K562 (cell line): ENCODE measurements around the gene SNX17. TPM values are rescaled to one million over a fixed set of nuclear protein-coding genes. Genes with fewer than 3 reads are reported as not detected.
A peak's percentile ranks its signal among the peaks of the same experiment; 100 is the strongest.

Source experiments
- ATAC-seq: fragments of 200-7000 bp; cut with Tn5 transposase; 3 replicates; pipeline ENCODE4 v1.9.1; 2020; ENCODE audit warnings: moderate library complexity
- BruUV-seq: library from RNA; stranded (reverse); fragments of 400-500 nt; replicated peaks from 2 replicates; lab custom pipeline; 2021; lab: Mats Ljungman, UMichigan
- CTCF ChIA-PET: fragments of 300-600 bp; formaldehyde crosslinking; extraction: SDS; loops from one replicate; lab custom pipeline; 2021; ENCODE audit warnings: low intra/inter-chr PET ratio; lab: Yijun Ruan, JAX
- POLR2A ChIA-PET: fragments of 300-600, 350-650 bp; sonication (Branson Sonifier 250); formaldehyde crosslinking; extraction: SDS; loops from one replicate; lab custom pipeline; 2021; ENCODE audit warnings: antibody characterized with exemption, inconsistent platforms; lab: Yijun Ruan, JAX
- DNase-seq, 4 experiments: peaks; one replicate each; pipeline versions ENCODE4 v3.0.0 to v3.0.0-alpha.2; 2011 to 2018; ENCODE audit warnings: low spot score in 3 of 4, mixed read lengths in 3 of 4; ENCODE audit errors: extremely low read depth in 1 of 4
- FAIRE-seq: peaks from 2 replicates; lab custom pipeline; 2011; peaks lifted over from hg19 to GRCh38; lab: Jason Lieb, UNC
- H2AFZ ChIP-seq: 2 replicates; pipeline ENCODE4 v1.6.0; 2011; ENCODE audit warnings: low read depth, low read length, control low read depth, inconsistent platforms
- H3K27ac ChIP-seq: fragments of 200-600 bp; 3 replicates; pipeline ENCODE4 v1.8.0; 2011; ENCODE audit warnings: low read depth, mild to moderate bottlenecking, control low read depth, inconsistent platforms, low read length, moderate library complexity, mixed read lengths; ENCODE audit errors: extremely low read depth
- H3K27me3 ChIP-seq, 2 experiments: fragments of 300-600 bp in 1 of 2; 2 replicates in 1 of 2; 3 replicates in 1 of 2; pipeline versions ENCODE4 v1.6.0 to v1.8.0; 2011; ENCODE audit warnings: inconsistent platforms in 2 of 2, low read length in 2 of 2, mild to moderate bottlenecking in 1 of 2, mixed read lengths in 1 of 2, moderate library complexity in 1 of 2; ENCODE audit not compliant: control insufficient read depth in 2 of 2, insufficient read depth in 2 of 2
- H3K36me3 ChIP-seq: fragments of 300-600 bp; 3 replicates; pipeline ENCODE4 v1.8.0; 2011; ENCODE audit warnings: mild to moderate bottlenecking, low read length, inconsistent platforms; ENCODE audit not compliant: control insufficient read depth, insufficient read depth
- H3K4me1 ChIP-seq, 2 experiments: fragments of 200-600 bp in 1 of 2; replicated peaks in 1 of 2; 2 replicates in 1 of 2; 3 replicates in 1 of 2; pipeline versions ENCODE4 v1.5.1 to v1.8.0; 2011; ENCODE audit warnings: inconsistent platforms in 2 of 2, low read length in 2 of 2, mild to moderate bottlenecking in 1 of 2, mixed read lengths in 1 of 2, moderate library complexity in 1 of 2; ENCODE audit not compliant: control insufficient read depth in 2 of 2, insufficient read depth in 2 of 2
- H3K4me2 ChIP-seq: 2 replicates; pipeline ENCODE4 v1.6.1; 2011; ENCODE audit warnings: low read length, control low read depth, inconsistent platforms, mixed read lengths; ENCODE audit not compliant: insufficient read depth
- H3K4me3 ChIP-seq: fragments of 200-600 bp; sonication (generic), shearing (Covaris generic); 2 replicates; pipeline ENCODE4 v1.5.1; 2016; ENCODE audit warnings: control low read depth, inconsistent platforms
- H3K79me2 ChIP-seq: fragments of 200-600 bp; 3 replicates; pipeline ENCODE4 v1.8.0; 2011; ENCODE audit warnings: low read length, inconsistent platforms; ENCODE audit not compliant: control insufficient read depth, insufficient read depth
- H3K9ac ChIP-seq, 2 experiments: 2 replicates each; pipeline versions ENCODE4 v1.6.0 to v1.6.1; 2011; ENCODE audit warnings: low read depth in 2 of 2, low read length in 2 of 2, control low read depth in 1 of 2, inconsistent platforms in 1 of 2, mild to moderate bottlenecking in 1 of 2, mixed read lengths in 1 of 2; ENCODE audit not compliant: insufficient read depth in 1 of 2
- H3K9me1 ChIP-seq: one replicate; pipeline ENCODE4 v1.6.0; 2011; ENCODE audit warnings: inconsistent platforms, mild to moderate bottlenecking, low read length, moderate library complexity; ENCODE audit not compliant: control insufficient read depth, insufficient read depth
- H3K9me3 ChIP-seq: replicated peaks from 2 replicates; pipeline ENCODE4 v1.5.1; 2011; ENCODE audit warnings: low read depth, low read length, inconsistent platforms; ENCODE audit not compliant: control insufficient read depth, insufficient read depth
- H4K20me1 ChIP-seq: replicated peaks from 2 replicates; pipeline ENCODE4 v1.6.1; 2011; ENCODE audit warnings: low read length, inconsistent platforms, mixed read lengths; ENCODE audit not compliant: control insufficient read depth, insufficient read depth
- CBX8 ChIP-seq: fragments of 200-600 bp; sonication (generic); IDR thresholded peaks from 2 replicates; pipeline ENCODE4 v1.6.1; 2012; ENCODE audit warnings: borderline replicate concordance, mixed run types, low read depth, mild to moderate bottlenecking, moderate library complexity, mixed read lengths, low read length, control low read depth, inconsistent platforms; ENCODE audit not compliant: poor library complexity, severe bottlenecking; ENCODE audit errors: extremely low read depth
- HDAC2 ChIP-seq: fragments of 450-650 bp; IDR thresholded peaks from 2 replicates; pipeline ENCODE4 v1.6.1; 2016; ENCODE audit warnings: mild to moderate bottlenecking
- MNT ChIP-seq, 2 experiments: fragments of 450-650 bp; conservative IDR thresholded peaks; 2 replicates each; pipeline ENCODE4 v1.6.1; 2017; ENCODE audit warnings: mild to moderate bottlenecking in 2 of 2, moderate library complexity in 2 of 2
- ZNF24 ChIP-seq: fragments of 450-650 bp; IDR thresholded peaks from 2 replicates; pipeline ENCODE4 v1.6.1; 2016
- ZNF431 ChIP-seq: sonication (generic); formaldehyde crosslinking; IDR thresholded peaks from 2 replicates; pipeline ENCODE4 v1.8.0; 2022; ENCODE audit warnings: mild to moderate bottlenecking, missing genetic modification reagents
- WGBS: fragments of 100-300 bp; shearing (Covaris generic); methylation state at CpG from one replicate; pipeline ENCODE4 v1.1.6; 2016; ENCODE audit warnings: low coverage, mixed read lengths; ENCODE audit not compliant: insufficient coverage; ENCODE audit errors: missing lambda C conversion rate; 5-methylcytosine and 5-hydroxymethylcytosine counted together
- in situ Hi-C: fragments of 300-500 bp; cut with MboI; formaldehyde crosslinking; loops from 4 replicates; pipeline ENCODE4 v1.15.0; 2018; ENCODE audit warnings: inconsistent platforms, mixed read lengths
- intact Hi-C: fragments of 100-400 bp; cut with micrococcal nuclease; formaldehyde crosslinking; loops from 2 replicates; pipeline ENCODE4 v1.14.2; 2022
- polyA plus RNA-seq, 8 experiments: library from polyadenylated mRNA; depleted of rRNA in 4 of 8; stranded (reverse) in 5 of 8; unstranded in 3 of 8; fragments of >200 nt; fragmentation: Nextera tagmentation in 2 of 8; fragmentation: Illumina TruSeq in 1 of 8; extraction: Ambion mirVana in 2 of 8; extraction: Trizol in 1 of 8; gene quantifications; 2 replicates each; pipeline versions ENCODE4 v1.2.1 to v1.2.3, GENCODE V29; 2011 to 2014; ENCODE audit warnings: inconsistent platforms in 1 of 8, missing spikeins in 1 of 8
- total RNA-seq, 7 experiments: library from RNA; depleted of rRNA in 6 of 7; stranded (reverse); fragments of >200 nt in 6 of 7; fragmentation: Illumina TruSeq in 2 of 7; extraction: Trizol in 2 of 7; gene quantifications; 2 replicates each; pipeline versions ENCODE4 v1.2.1 to v1.2.3, GENCODE V29; 2011 to 2021; ENCODE audit warnings: low replicate concordance in 1 of 7
- TF ChIP-seq, protein P1 (sequence below): fragments of 250-450 bp; sonication (Bioruptor Pico); IDR thresholded peaks from 2 replicates; pipeline ENCODE4 v1.5.0; 2020; ENCODE audit warnings: mild to moderate bottlenecking, borderline replicate concordance

Gene SNX17
- total and polyA plus RNA-seq, 9 of the 15 experiments (the other 6 are each of a cell fraction or from before 2014, with no cell fraction given): 3.0 to 75.7 (median 54.6) TPM

- H3K9me1 ChIP-seq: no peaks in the 10 kb centered on the region
- peak; percentile 46 to 73 (median 52) for DNase-seq
- no peaks in the 10 kb centered on the region for H4K20me1 ChIP-seq
- ChIA-PET CTCF (interaction anchor here (0.8 to 3.0 kb wide), 4 partner anchors 20 to 276 kb away, joined by 3 to 35 read pairs (median 4); partner anchors contain the start of gene NRBP1), POLR2A (interaction anchor here (0.7 to 5.0 kb wide), 4 partner anchors 13 to 58 kb away, joined by 3 to 46 read pairs (median 3); partner anchors contain the start of gene NRBP1)
- in situ Hi-C loops (no loop called here), intact Hi-C loops (loop anchor here (1.0 to 5.0 kb wide), 3 partner anchors 21 to 275 kb away; partner anchors contain the start of gene ZNF512)
- BruUV-seq: no TSS peak
- H3K27ac ChIP-seq: peak overlapping the region; percentile 93; the same call in 2 of the 3 replicates
- peak overlapping the region; percentile 99 for H3K4me3 ChIP-seq
- peak; percentile 76 for FAIRE-seq
- no peak overlapping the region for H2AFZ ChIP-seq
- H3K79me2 ChIP-seq: peaks cover 64% of the 10 kb centered on the region
- H3K4me2 ChIP-seq: peak overlapping the region; percentile 88
- peak overlapping the region; percentile 88 to 90 for H3K9ac ChIP-seq
- H3K27me3 ChIP-seq: no peaks in the 10 kb centered on the region
- no peaks in the 10 kb centered on the region for H3K9me3 ChIP-seq
- ATAC-seq: peak; percentile 36
- WGBS: 28% methylated on average over 12 of the region's 16 CpGs
- peaks cover 6 to 23% of the 10 kb centered on the region in 2 experiments; a peak in 4 of 5 replicates for H3K4me1 ChIP-seq
- H3K36me3 ChIP-seq: peaks cover 38% of the 10 kb centered on the region; the same call in 2 of the 3 replicates
- TF ChIP-seq MNT (conservative IDR thresholded peaks at IDR 0.05) (peak in 1 of 2 experiments; percentile 27; a peak in 1 of 4 replicates), HDAC2 (no peak), CBX8 (no peak), ZNF24 (no peak), ZNF431 (CRISPR knock-in tag) (no peak)
- TF ChIP-seq, protein P1, sequence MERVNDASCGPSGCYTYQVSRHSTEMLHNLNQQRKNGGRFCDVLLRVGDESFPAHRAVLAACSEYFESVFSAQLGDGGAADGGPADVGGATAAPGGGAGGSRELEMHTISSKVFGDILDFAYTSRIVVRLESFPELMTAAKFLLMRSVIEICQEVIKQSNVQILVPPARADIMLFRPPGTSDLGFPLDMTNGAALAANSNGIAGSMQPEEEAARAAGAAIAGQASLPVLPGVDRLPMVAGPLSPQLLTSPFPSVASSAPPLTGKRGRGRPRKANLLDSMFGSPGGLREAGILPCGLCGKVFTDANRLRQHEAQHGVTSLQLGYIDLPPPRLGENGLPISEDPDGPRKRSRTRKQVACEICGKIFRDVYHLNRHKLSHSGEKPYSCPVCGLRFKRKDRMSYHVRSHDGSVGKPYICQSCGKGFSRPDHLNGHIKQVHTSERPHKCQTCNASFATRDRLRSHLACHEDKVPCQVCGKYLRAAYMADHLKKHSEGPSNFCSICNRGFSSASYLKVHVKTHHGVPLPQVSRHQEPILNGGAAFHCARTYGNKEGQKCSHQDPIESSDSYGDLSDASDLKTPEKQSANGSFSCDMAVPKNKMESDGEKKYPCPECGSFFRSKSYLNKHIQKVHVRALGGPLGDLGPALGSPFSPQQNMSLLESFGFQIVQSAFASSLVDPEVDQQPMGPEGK: no peak
Observed at GRCh38 chr2:27407798-27408491, 37.5 kb downstream of the SNX17 start.
